Right atrium auricular region (tissue), 2 donors: ENCODE data around the gene SOX13. TPM values are rescaled to one million over a fixed set of nuclear protein-coding genes. Genes with fewer than 3 reads are reported as not detected.

ENCODE experiments used
- DNase-seq: peaks from one replicate; pipeline ENCODE4 v3.0.0-alpha.2; 2019; ENCODE audit warnings: low spot score
- H3K27ac ChIP-seq, 2 donors: fragments of 200-600 bp; sonication (generic); 1 replicate in 1 of 2; 2 replicates in 1 of 2; pipeline ENCODE4 v1.5.1; 2016 to 2019
- H3K27me3 ChIP-seq, 2 donors: fragments of 200-600 bp; sonication (generic); one replicate each; pipeline versions ENCODE4 v1.5.1 to v1.6.0; 2017 to 2019
- H3K36me3 ChIP-seq: fragments of 200-600 bp; sonication (generic); one replicate; pipeline ENCODE4 v1.5.1; 2016
- H3K4me1 ChIP-seq, 2 donors: fragments of 200-600 bp; sonication (generic); one replicate each; pipeline versions ENCODE4 v1.5.1 to v1.6.0; 2017 to 2019
- H3K4me3 ChIP-seq, 2 donors: fragments of 200-600 bp; sonication (generic); 1 replicate in 1 of 2; 2 replicates in 1 of 2; pipeline ENCODE4 v1.5.1; 2017 to 2019; ENCODE audit warnings: mild to moderate bottlenecking in 1 of 2, moderate library complexity in 1 of 2
- H3K9me3 ChIP-seq, 2 donors: fragments of 200-600 bp; sonication (generic); one replicate each; pipeline ENCODE4 v1.5.1; 2019
- total RNA-seq, 2 donors: library from RNA; depleted of rRNA; stranded (reverse); fragments of >200 nt; gene quantifications; one replicate each; pipeline ENCODE4 v1.1.0, GENCODE V29; 2016
- TF ChIP-seq, protein P1 (sequence below), 2 donors: fragments of 200-600 bp; sonication (generic); IDR thresholded peaks; one replicate each; pipeline ENCODE4 v1.5.1; 2019; ENCODE audit warnings: antibody characterized with exemption in 2 of 2

Gene SOX13
- total RNA-seq, 2 donors from 2014 or later, result 7.9 to 8.6 TPM

- TF ChIP-seq, protein P1, sequence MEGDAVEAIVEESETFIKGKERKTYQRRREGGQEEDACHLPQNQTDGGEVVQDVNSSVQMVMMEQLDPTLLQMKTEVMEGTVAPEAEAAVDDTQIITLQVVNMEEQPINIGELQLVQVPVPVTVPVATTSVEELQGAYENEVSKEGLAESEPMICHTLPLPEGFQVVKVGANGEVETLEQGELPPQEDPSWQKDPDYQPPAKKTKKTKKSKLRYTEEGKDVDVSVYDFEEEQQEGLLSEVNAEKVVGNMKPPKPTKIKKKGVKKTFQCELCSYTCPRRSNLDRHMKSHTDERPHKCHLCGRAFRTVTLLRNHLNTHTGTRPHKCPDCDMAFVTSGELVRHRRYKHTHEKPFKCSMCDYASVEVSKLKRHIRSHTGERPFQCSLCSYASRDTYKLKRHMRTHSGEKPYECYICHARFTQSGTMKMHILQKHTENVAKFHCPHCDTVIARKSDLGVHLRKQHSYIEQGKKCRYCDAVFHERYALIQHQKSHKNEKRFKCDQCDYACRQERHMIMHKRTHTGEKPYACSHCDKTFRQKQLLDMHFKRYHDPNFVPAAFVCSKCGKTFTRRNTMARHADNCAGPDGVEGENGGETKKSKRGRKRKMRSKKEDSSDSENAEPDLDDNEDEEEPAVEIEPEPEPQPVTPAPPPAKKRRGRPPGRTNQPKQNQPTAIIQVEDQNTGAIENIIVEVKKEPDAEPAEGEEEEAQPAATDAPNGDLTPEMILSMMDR (IDR thresholded peaks at IDR 0.05), result no peak
- H3K27ac ChIP-seq, result no peak overlapping the region
- H3K27me3 ChIP-seq, result no peaks in the 10 kb centered on the region
- H3K4me1 ChIP-seq, result peaks cover 0 to 26% of the 10 kb centered on the region in 2 donors
- no peak overlapping the region for H3K4me3 ChIP-seq
- H3K36me3 ChIP-seq, result peaks cover 51% of the 10 kb centered on the region
- no peak for DNase-seq
- no peaks in the 10 kb centered on the region for H3K9me3 ChIP-seq
Measured at GRCh38 chr1:204124639-204125038, 51.7 kb downstream of the SOX13 start.

DNA sequence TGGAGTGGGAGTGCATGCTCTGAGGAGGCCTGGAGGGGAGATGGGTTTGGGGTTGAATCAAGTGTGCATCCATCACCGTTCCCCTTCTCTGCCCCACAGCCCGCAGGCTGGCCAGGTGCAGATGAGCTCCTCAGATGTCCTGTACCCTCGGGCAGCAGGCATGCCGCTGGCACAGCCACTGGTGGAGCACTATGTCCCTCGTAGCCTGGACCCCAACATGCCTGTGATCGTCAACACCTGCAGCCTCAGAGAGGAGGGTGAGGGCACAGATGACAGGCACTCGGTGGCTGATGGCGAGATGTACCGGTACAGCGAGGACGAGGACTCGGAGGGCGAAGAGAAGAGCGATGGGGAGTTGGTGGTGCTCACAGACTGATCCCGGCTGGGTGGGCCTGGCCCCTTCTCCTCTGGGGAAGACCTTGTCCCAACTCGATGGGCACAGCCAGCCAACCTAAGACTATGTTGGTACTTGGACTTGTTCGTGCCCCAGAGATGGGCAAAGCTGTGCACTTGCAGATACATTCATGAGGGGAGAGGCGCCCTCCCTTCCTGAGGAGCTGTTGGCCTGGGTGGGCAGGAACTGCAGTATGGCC is 52.9 kb downstream of the SOX13 start:
- Histone ChIP-seq H3K4me1 (peaks cover 0 to 33% of the 10 kb centered on the region in 2 donors), H3K27ac (no peak overlapping the region), H3K4me3 (no peak overlapping the region), H3K9me3 (no peaks in the 10 kb centered on the region), H3K36me3 (peaks cover 43% of the 10 kb centered on the region), H3K27me3 (no peaks in the 10 kb centered on the region)
- TF ChIP-seq, protein P1 (IDR thresholded peaks at IDR 0.05), result no peak
- DNase-seq, result no peak

- Histone ChIP-seq H3K27me3 (no peaks in the 10 kb centered on the region), H3K9me3 (no peaks in the 10 kb centered on the region), H3K4me1 (peaks cover 0 to 36% of the 10 kb centered on the region in 2 donors), H3K4me3 (no peak overlapping the region), H3K36me3 (peaks cover 43% of the 10 kb centered on the region), H3K27ac (peak overlapping the region in 1 of 2 donors; percentile 8)
- TF ChIP-seq, protein P1 (IDR thresholded peaks at IDR 0.05), result no peak
- no peak for DNase-seq
Measured at GRCh38 chr1:204126386-204126785, 53.5 kb downstream of the SOX13 start.

GRCh38 chr1:204126956-204127355 is 54.0 kb downstream of the SOX13 start:
- peak overlapping the region; percentile 8 to 51 for H3K27ac ChIP-seq
- H3K36me3 ChIP-seq, result peaks cover 37% of the 10 kb centered on the region
- no peak for DNase-seq
- no peaks in the 10 kb centered on the region for H3K27me3 ChIP-seq
- H3K9me3 ChIP-seq, result no peaks in the 10 kb centered on the region
- no peak overlapping the region for H3K4me3 ChIP-seq
- peaks cover 0 to 37% of the 10 kb centered on the region in 2 donors for H3K4me1 ChIP-seq
- TF ChIP-seq, protein P1 (IDR thresholded peaks at IDR 0.05), result no peak

- no peaks in the 10 kb centered on the region for H3K9me3 ChIP-seq
Measured at GRCh38 chr1:204127597-204128242, 54.8 kb downstream of the SOX13 start.

More at GRCh38 chr1:204127597-204128242, 54.8 kb downstream of the SOX13 start:
- no peak for DNase-seq
- TF ChIP-seq, protein P1 (IDR thresholded peaks at IDR 0.05), result peak; percentile 82 to 95
- H3K4me1 ChIP-seq, result peaks cover 0 to 37% of the 10 kb centered on the region in 2 donors
- H3K36me3 ChIP-seq, result peaks cover 30% of the 10 kb centered on the region
- H3K4me3 ChIP-seq, result no peak overlapping the region
- no peaks in the 10 kb centered on the region for H3K27me3 ChIP-seq
- H3K27ac ChIP-seq, result peak overlapping the region in 1 of 2 donors; percentile 51
